Fibroblast of upper back skin (primary cell): Measurements from ENCODE around the gene KRT82.
"Not testable (repeated sequence)": the region's sequence is repeated elsewhere in the genome, so short reads cannot be mapped to it uniquely, and the experiment has no call there.

Experiments
- DNase-seq: peaks from one replicate; pipeline ENCODE4 v3.0.0-alpha.2; 2013

Gene KRT82

GRCh38 chr12:52434760-52435530 lies 28.8 kb upstream of the KRT82 start:
- DNase-seq: no peak

DNA sequence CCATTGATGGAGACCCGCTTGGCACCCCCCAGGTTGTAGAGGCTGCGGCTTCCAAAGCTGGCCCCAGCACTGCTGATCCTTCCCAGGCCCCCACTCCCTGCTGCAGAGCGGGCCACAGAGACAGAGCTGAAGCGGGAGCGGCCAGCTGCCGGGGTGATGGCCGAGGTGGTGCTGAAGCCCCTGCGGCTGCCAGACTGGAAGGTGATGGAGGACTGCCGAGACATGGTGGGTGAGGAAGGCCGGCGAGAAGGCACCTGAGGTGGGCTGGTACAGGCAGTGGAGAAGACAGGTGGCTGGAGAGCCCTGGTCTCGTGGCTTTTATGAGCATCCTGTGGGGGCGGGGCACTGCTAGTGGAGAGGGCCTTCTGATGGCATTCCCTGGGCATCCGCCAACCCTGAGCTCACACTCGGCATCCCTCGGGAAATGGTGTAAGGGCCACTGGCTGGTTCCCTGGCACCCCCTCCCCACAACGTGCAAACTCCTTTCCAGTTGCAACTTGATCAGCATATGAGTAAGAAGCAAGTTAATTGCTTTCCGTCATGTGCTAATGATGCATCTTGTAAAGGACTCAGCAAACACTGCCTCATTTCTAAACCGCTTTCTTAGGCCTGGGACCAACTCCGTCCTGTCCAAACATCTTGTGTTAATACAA lies 28.1 kb upstream of the KRT82 start, which contains the start of gene KRT75:
Gene KRT75 (minus strand): TSS at position 291 of the 653 bp plus-strand sequence. CDS start 67 bp downstream, at position 224.
- no peak for DNase-seq

GRCh38 chr12:52433501-52434080 lies 27.5 kb upstream of the KRT82 start:
- no peak for DNase-seq

DNA sequence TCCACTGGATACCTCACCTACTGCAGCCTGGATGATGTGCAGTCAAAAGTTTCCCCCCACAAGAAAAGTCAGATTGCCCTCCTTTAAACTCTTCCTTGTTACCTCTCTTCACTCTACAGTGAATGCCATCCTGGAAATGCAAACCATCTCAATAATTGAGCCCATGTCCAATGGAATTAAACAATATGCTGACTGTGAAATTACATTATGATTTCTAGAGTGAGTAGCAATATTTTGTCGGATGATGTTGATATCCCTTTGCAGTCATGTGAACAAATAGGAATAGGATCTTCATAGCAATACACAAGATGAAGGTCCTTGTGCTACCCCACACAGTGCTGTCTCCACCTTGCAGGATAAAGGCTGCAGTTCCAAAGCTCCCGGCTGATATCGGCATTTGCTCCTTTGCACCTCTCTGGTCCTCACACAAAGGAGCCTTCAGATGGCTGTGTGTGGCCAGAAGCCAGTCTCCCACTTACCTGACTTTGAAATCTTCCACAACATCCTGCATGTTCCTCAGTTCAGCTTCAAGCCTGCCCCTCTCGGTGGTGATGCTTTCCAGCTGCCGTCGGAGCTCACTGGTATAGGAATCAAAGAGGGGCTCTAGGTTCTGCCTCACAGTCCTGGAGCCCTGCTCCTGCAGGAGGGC lies 26.5 kb upstream of the KRT82 start:
- no peak for DNase-seq

DNA sequence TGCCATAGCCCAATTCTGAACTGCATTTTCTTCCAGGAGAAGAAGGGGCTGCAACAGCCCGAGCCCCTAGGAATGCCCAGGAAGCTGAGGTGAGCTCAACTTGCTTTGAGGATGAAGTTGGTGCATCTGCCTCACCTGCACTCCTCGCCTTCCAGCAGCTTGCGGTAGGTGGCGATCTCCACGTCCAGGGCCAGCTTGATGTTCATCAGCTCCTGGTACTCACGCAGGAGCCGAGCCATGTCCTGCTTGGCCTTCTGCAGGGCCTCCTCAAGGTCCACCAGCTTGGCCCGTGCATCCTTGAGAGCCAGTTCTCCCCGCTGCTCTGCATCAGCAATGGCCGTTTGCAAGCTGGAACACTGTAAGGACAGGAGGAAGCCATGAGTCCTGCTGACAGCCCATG lies 22.0 kb upstream of the KRT82 start:
- DNase-seq: no peak

DNA sequence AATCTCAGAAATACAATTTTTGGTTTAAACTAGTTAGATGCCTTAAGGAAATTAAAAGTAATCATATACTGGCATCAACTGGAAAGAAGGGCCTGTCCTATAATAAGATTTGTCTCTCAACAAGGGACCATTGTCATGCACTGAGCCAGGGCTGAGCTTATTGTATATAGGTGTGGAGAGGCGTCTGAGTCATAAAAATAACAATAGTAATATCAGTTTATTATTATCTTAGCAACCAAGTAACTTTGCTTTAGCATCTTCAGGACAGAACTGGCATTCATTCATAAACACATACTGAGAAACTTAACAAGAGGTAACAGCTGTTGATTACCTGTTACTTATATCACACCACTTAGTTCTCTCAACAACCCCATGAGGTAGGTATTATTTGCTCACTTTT lies 20.9 kb upstream of the KRT82 start:
- no peak for DNase-seq

DNA sequence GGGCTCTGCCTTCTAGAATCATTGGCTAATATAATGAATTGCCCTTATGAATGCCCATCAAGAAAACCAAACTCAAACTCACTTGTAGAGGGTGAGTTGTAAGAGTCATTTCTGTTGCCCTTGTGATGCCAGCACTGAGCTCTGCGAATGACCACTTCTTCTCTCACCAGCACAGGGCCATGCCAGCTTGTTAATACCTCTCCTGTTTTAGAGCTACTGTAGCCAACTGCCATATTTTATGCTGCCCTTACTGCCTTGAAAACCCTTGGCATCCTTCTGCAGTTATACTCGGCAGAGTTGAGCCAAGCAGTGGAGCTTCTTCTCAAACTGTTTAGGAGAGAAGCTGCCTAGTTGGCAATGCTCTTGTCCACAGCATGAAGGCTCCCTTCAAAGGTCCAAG lies 19.9 kb upstream of the KRT82 start:
- no peak for DNase-seq

DNA sequence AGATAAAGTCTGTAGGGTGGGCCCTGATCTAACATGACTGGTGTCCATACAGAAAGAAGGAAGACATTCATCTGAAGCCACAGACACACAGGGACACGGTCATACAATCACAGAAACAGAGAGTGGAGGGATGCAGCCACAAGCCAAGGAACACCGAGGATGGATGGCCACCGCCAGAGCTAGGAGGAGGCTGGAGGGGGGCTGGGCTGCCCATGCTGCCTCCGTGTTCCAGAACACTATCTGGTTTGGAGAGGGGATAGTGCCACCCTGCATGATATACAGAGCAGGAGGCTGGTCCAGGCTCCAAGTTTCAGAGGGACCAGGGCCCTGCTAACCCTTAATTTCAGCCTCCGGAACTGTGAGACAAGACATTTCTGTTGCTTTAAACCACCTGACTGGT lies 19.3 kb upstream of the KRT82 start:
- DNase-seq: no peak

- no peak for DNase-seq
These were observed 17.7 kb upstream of the KRT82 start for GRCh38 chr12:52423661-52424500.

GRCh38 chr12:52423035-52423434 lies 16.9 kb upstream of the KRT82 start:
- DNase-seq: no peak

- peak; percentile 66 for DNase-seq
These were observed 13.5 kb upstream of the KRT82 start for GRCh38 chr12:52419656-52420055.

GRCh38 chr12:52418576-52419110 lies 12.5 kb upstream of the KRT82 start:
- no peak for DNase-seq

DNA sequence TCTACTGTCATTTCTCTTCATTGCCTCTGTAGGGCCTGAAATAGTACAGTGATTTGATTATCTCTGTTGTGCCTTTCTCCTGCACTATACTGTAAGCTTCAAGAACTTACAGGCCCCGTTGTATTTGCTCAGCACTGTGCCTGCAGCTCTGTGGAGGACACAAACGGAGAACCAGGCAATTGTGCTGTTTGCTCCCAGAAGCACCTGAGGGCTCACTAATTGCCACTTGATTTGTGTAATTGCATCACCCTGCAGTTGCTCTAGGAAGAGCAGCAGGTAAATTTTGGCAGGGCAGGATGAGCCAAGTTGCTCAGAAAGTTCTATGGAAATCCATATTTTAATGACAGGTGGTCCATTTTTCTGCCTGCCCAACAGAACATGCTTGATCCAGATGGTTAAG lies 11.6 kb upstream of the KRT82 start:
- DNase-seq: no peak

DNA sequence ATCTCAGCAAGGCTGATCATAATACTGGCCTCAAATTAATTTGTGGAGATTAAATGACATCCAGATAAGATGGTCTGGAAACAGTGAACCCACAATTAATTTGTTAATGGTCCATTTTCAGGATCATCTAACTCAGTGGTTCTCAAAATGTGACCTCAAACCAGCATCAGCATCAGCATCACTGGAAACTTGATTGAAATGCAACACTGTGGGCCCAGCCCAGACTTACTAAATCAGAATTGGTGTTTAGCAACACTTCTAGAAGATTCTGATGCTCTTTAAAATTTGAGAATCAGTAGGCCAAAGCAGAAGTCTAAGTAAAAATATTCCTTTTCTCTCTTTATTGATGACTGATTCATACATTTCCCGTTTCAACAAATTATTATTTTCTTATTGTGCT lies 10.7 kb upstream of the KRT82 start:
- DNase-seq: no peak

DNA sequence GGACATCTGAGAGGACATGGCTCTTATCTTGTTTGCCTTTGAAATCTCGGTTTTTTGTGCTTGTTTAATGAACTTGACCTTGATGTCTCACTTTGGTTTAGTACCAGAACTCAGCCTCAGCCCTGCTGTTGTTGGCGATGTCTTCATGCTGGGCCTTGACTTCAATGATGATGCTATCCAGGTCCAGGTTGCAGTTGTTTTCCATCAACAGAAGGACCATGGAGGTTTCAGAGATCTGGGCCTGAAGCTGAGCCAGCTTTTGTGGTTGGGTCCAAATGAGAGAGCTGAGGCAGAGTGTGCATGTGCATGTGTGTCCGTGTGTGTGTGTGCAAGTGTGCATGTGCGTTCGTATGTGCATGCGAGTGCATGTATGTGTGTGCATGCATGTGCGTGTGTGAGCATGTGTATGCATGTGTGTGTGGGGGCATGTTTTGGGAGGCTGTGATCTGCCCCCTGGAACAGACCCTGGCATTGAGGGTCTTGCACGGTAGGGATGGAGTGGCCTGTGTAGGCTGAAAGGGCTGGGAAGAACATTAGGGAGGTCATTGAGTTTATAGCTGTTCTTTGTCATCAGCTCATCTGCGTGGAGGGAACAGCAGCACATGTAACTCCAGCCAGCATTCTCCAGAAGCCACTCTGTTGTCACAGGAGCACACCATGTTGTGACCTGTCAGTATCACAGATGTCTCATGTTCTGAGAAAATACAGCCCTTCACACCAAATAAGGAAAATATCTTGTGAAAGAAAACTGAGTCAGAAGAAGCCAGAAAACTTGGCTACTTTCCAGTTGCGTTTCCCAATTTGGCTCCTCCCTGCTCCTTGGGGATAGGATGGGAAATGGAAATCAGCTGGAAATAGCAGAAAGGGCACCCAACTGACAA lies 10.0 kb upstream of the KRT82 start:
- DNase-seq: peak; percentile 80

GRCh38 chr12:52414936-52415335 lies 8.8 kb upstream of the KRT82 start:
- no peak for DNase-seq

DNA sequence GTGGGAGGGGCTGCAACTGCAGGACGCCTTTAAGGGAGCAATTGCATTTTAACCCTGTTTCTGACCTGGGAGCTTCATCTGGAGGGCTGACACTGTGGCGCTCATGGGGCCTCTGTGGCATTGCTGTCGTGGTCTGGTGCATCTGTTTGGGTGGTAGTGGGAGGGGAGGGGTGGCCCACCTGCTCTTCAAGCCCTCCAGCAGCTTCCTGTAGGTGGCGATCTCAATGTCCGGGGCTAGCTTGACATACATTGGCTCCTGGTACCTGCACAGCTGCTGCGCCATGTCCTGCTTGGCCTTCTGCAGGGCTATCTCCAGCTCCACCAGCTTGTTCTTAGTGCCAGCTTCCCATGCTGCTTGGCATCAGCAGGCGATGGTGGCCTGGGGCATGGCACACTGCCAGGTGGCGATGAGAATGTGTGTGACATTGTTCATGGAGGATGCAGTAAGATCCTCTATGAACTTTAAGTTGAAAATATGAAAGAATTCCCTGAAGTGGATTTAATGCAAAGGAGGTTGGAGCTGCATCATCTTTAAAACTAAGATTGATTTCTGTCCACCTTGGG lies 7.7 kb upstream of the KRT82 start:
- DNase-seq: no peak

- DNase-seq: no peak
These were observed 7.1 kb upstream of the KRT82 start for GRCh38 chr12:52413202-52413601.

- no peak for DNase-seq
These were observed 5.7 kb upstream of the KRT82 start for GRCh38 chr12:52411815-52412214.

DNA sequence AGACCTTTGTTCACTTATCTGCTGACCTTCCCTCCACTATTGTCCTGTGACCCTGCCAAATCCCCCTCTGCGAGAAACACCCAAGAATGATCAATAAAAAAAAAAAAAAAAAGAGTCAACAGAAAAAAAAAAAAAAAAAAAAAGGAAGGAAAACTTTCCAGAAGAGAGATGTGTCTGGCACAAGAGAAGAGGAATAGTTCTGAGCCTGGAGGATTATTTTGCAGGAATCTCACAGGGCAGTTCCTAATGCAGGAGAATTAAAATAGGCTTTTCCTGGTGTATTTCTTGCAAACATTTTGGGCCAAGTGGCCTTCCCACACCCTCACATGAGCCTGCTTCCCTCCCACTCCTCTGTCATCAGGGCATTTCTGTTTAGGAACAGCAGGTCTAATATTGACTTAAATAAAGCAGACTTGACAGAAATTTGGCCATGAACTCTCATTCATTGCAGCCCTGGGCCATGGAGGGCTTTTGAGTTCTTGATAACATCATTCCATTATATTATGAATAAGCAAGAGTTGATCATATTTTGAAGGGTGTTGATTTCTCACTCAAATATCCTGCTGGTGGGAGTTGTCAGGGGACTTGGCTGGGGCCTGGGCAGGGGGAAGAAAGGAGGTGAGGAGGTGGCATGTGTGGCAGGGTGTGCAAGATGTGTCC lies 4.6 kb upstream of the KRT82 start:
- DNase-seq: not testable (repeated sequence)
